Renal pelvis (tissue), 4 donors: ENCODE measurements around the gene MRPS6. TPM values are rescaled to one million over a fixed set of nuclear protein-coding genes. Genes with fewer than 3 reads are reported as not detected.

Experiments
- DNase-seq: peaks from one replicate; pipeline ENCODE4 v3.0.0-alpha.2; 2013
- polyA plus RNA-seq, 3 donors: library from polyadenylated mRNA; unstranded; fragments of 120-200 nt; gene quantifications; one replicate each; pipeline ENCODE4 v1.2.1, GENCODE V29; 2013; ENCODE audit not compliant: insufficient read length in 3 of 3

Gene MRPS6
- polyA plus RNA-seq, 3 donors = 110 to 125 (median 124) TPM

GRCh38 chr21:34129039-34129891 lies 55.9 kb downstream of the MRPS6 start:
- DNase-seq = peak; percentile 80

- DNase-seq = no peak
These were observed 56.7 kb downstream of the MRPS6 start for GRCh38 chr21:34129901-34130715.

- no peak for DNase-seq
These were observed 57.3 kb downstream of the MRPS6 start for GRCh38 chr21:34130716-34130985.

GRCh38 chr21:34131586-34131985 lies 58.2 kb downstream of the MRPS6 start:
- no peak for DNase-seq

GRCh38 chr21:34132202-34132601 lies 58.8 kb downstream of the MRPS6 start:
- no peak for DNase-seq

- DNase-seq = no peak
These were observed 59.5 kb downstream of the MRPS6 start for GRCh38 chr21:34132926-34133325.

GRCh38 chr21:34133392-34133791 lies 60.0 kb downstream of the MRPS6 start:
- no peak for DNase-seq

- DNase-seq = no peak
These were observed 60.4 kb downstream of the MRPS6 start for GRCh38 chr21:34133802-34134201.

- no peak for DNase-seq
These were observed 62.0 kb downstream of the MRPS6 start for GRCh38 chr21:34135330-34135729.

- DNase-seq = no peak
These were observed 68.0 kb downstream of the MRPS6 start for GRCh38 chr21:34141373-34141772.

GRCh38 chr21:34143685-34144182 lies 70.4 kb downstream of the MRPS6 start:
- peak; percentile 66 for DNase-seq

- DNase-seq = no peak
These were observed 70.8 kb downstream of the MRPS6 start for GRCh38 chr21:34144224-34144623.

GRCh38 chr21:34147792-34148418 lies 74.5 kb downstream of the MRPS6 start:
- DNase-seq = no peak

GRCh38 chr21:34148419-34148804 lies 75.0 kb downstream of the MRPS6 start:
- no peak for DNase-seq

GRCh38 chr21:34148826-34149558 lies 75.6 kb downstream of the MRPS6 start:
- no peak for DNase-seq

- no peak for DNase-seq
These were observed 79.1 kb downstream of the MRPS6 start for GRCh38 chr21:34152500-34152899.

- DNase-seq = no peak
These were observed 81.5 kb downstream of the MRPS6 start for GRCh38 chr21:34154878-34155277.

- DNase-seq = no peak
These were observed 83.6 kb downstream of the MRPS6 start for GRCh38 chr21:34156957-34157356.

GRCh38 chr21:34157521-34157920 lies 84.1 kb downstream of the MRPS6 start:
- DNase-seq = no peak

GRCh38 chr21:34158866-34159835 lies 85.8 kb downstream of the MRPS6 start:
- DNase-seq = no peak

- no peak for DNase-seq
These were observed 93.1 kb downstream of the MRPS6 start for GRCh38 chr21:34166468-34166867.
